ENCODE results near the gene LAMA2. TPM values are rescaled to one million over a fixed set of nuclear protein-coding genes. Genes with fewer than 3 reads are reported as not detected.
A peak's percentile ranks its signal among the peaks of the same experiment; 100 is the strongest.

LAMA2 gene
- total RNA-seq, 1 donor from 2014 or later, result 0.47 TPM

- Mint-ChIP-seq H3K27me3 (peaks cover 10% of the 10 kb centered on the region), H3K9me3 (no peaks in the 10 kb centered on the region), H3K4me1 (no peaks in the 10 kb centered on the region), H3K27ac (no peak overlapping the region), H3K4me3 (no peak overlapping the region), H3K36me3 (ENCODE audit: low read depth) (no peaks in the 10 kb centered on the region)
- DNase-seq, result no peak
- intact Hi-C loops (cut with micrococcal nuclease), result no loop called here
Observed at GRCh38 chr6:129239825-129240491, 357.0 kb downstream of the LAMA2 start.

- no peak overlapping the region for H3K27ac Mint-ChIP-seq
- H3K4me3 Mint-ChIP-seq, result no peak overlapping the region
- no peaks in the 10 kb centered on the region for H3K4me1 Mint-ChIP-seq
- H3K27me3 Mint-ChIP-seq, result peaks cover 13% of the 10 kb centered on the region
- H3K9me3 Mint-ChIP-seq, result no peaks in the 10 kb centered on the region
- no peaks in the 10 kb centered on the region for H3K36me3 Mint-ChIP-seq (ENCODE audit: low read depth)
- intact Hi-C loops (cut with micrococcal nuclease), result no loop called here
- no peak for DNase-seq
Observed at GRCh38 chr6:129240492-129240853, 357.5 kb downstream of the LAMA2 start.

GRCh38 chr6:129242546-129242945, 359.6 kb downstream of the LAMA2 start:
- Mint-ChIP-seq H3K4me3 (no peak overlapping the region), H3K27me3 (peaks cover 14% of the 10 kb centered on the region), H3K27ac (no peak overlapping the region), H3K4me1 (no peaks in the 10 kb centered on the region), H3K36me3 (ENCODE audit: low read depth) (no peaks in the 10 kb centered on the region), H3K9me3 (no peaks in the 10 kb centered on the region)
- no peak for DNase-seq
- intact Hi-C loops (cut with micrococcal nuclease), result no loop called here

- Mint-ChIP-seq H3K27me3 (peaks cover 14% of the 10 kb centered on the region), H3K27ac (no peak overlapping the region), H3K4me3 (no peak overlapping the region), H3K36me3 (ENCODE audit: low read depth) (no peaks in the 10 kb centered on the region), H3K9me3 (no peaks in the 10 kb centered on the region), H3K4me1 (no peaks in the 10 kb centered on the region)
- DNase-seq, result no peak
- intact Hi-C loops (cut with micrococcal nuclease), result no loop called here
Observed at GRCh38 chr6:129243377-129243776, 360.4 kb downstream of the LAMA2 start.

GRCh38 chr6:129248946-129249345, 366.0 kb downstream of the LAMA2 start:
- Mint-ChIP-seq H3K4me3 (no peak overlapping the region), H3K27me3 (peaks cover 28% of the 10 kb centered on the region), H3K9me3 (no peaks in the 10 kb centered on the region), H3K4me1 (peaks cover 10% of the 10 kb centered on the region), H3K36me3 (ENCODE audit: low read depth) (no peaks in the 10 kb centered on the region), H3K27ac (no peak overlapping the region)
- intact Hi-C loops (cut with micrococcal nuclease), result no loop called here
- DNase-seq, result no peak

GRCh38 chr6:129251669-129252376, 368.9 kb downstream of the LAMA2 start:
- peak; percentile 85 for DNase-seq
- no peak overlapping the region for H3K4me3 Mint-ChIP-seq

GRCh38 chr6:129252377-129253071, 369.6 kb downstream of the LAMA2 start:
- Mint-ChIP-seq H3K27ac (no peak overlapping the region), H3K9me3 (no peaks in the 10 kb centered on the region), H3K36me3 (ENCODE audit: low read depth) (no peaks in the 10 kb centered on the region), H3K27me3 (peaks cover 25% of the 10 kb centered on the region), H3K4me1 (peaks cover 10% of the 10 kb centered on the region), H3K4me3 (no peak overlapping the region)
- intact Hi-C loops (cut with micrococcal nuclease), result loop anchor here (2.0 to 5.0 kb wide), 2 partner anchors 445 to 528 kb away; no protein-coding TSS in a partner anchor
- no peak for DNase-seq

More at GRCh38 chr6:129251669-129252376, 368.9 kb downstream of the LAMA2 start:
- peaks cover 25% of the 10 kb centered on the region for H3K27me3 Mint-ChIP-seq
- no peaks in the 10 kb centered on the region for H3K9me3 Mint-ChIP-seq
- intact Hi-C loops (cut with micrococcal nuclease), result loop anchor here (2.0 to 5.0 kb wide), 2 partner anchors 445 to 527 kb away; no protein-coding TSS in a partner anchor
- no peaks in the 10 kb centered on the region for H3K36me3 Mint-ChIP-seq (ENCODE audit: low read depth)
- peaks cover 10% of the 10 kb centered on the region for H3K4me1 Mint-ChIP-seq
- H3K27ac Mint-ChIP-seq, result no peak overlapping the region

GRCh38 chr6:129253242-129253641, 370.3 kb downstream of the LAMA2 start:
- Mint-ChIP-seq H3K4me1 (peaks cover 10% of the 10 kb centered on the region), H3K27ac (no peak overlapping the region), H3K27me3 (peaks cover 25% of the 10 kb centered on the region), H3K36me3 (ENCODE audit: low read depth) (no peaks in the 10 kb centered on the region), H3K9me3 (no peaks in the 10 kb centered on the region), H3K4me3 (no peak overlapping the region)
- no peak for DNase-seq
- intact Hi-C loops (cut with micrococcal nuclease), result loop anchor here (2.0 to 5.0 kb wide), 2 partner anchors 446 to 528 kb away; no protein-coding TSS in a partner anchor

GRCh38 chr6:129253727-129254126, 370.8 kb downstream of the LAMA2 start:
- Mint-ChIP-seq H3K36me3 (ENCODE audit: low read depth) (no peaks in the 10 kb centered on the region), H3K27ac (no peak overlapping the region), H3K4me3 (no peak overlapping the region), H3K27me3 (peaks cover 25% of the 10 kb centered on the region), H3K9me3 (no peaks in the 10 kb centered on the region), H3K4me1 (peaks cover 10% of the 10 kb centered on the region)
- DNase-seq, result no peak
- intact Hi-C loops (cut with micrococcal nuclease), result loop anchor here (2.0 to 5.0 kb wide), 2 partner anchors 446 to 529 kb away; no protein-coding TSS in a partner anchor

GRCh38 chr6:129257196-129257595, 374.3 kb downstream of the LAMA2 start:
- no peak overlapping the region for H3K4me3 Mint-ChIP-seq
- H3K4me1 Mint-ChIP-seq, result peaks cover 6% of the 10 kb centered on the region
- H3K9me3 Mint-ChIP-seq, result no peaks in the 10 kb centered on the region
- peaks cover 14% of the 10 kb centered on the region for H3K27me3 Mint-ChIP-seq
- intact Hi-C loops (cut with micrococcal nuclease), result no loop called here
- DNase-seq, result no peak
- no peaks in the 10 kb centered on the region for H3K36me3 Mint-ChIP-seq (ENCODE audit: low read depth)
- H3K27ac Mint-ChIP-seq, result no peak overlapping the region

- Mint-ChIP-seq H3K27ac (no peak overlapping the region), H3K27me3 (peaks cover 6% of the 10 kb centered on the region), H3K9me3 (no peaks in the 10 kb centered on the region), H3K36me3 (ENCODE audit: low read depth) (no peaks in the 10 kb centered on the region), H3K4me3 (no peak overlapping the region), H3K4me1 (no peaks in the 10 kb centered on the region)
- DNase-seq, result no peak
- intact Hi-C loops (cut with micrococcal nuclease), result no loop called here
Observed at GRCh38 chr6:129262661-129263060, 379.7 kb downstream of the LAMA2 start.

GRCh38 chr6:129263176-129263575, 380.2 kb downstream of the LAMA2 start:
- Mint-ChIP-seq H3K27me3 (peaks cover 9% of the 10 kb centered on the region), H3K27ac (no peak overlapping the region), H3K4me3 (no peak overlapping the region), H3K4me1 (no peaks in the 10 kb centered on the region), H3K9me3 (no peaks in the 10 kb centered on the region), H3K36me3 (ENCODE audit: low read depth) (no peaks in the 10 kb centered on the region)
- intact Hi-C loops (cut with micrococcal nuclease), result no loop called here
- no peak for DNase-seq

- Mint-ChIP-seq H3K4me3 (no peak overlapping the region), H3K4me1 (no peaks in the 10 kb centered on the region)
- DNase-seq, result no peak
Observed at GRCh38 chr6:129264480-129265045, 381.6 kb downstream of the LAMA2 start.

GRCh38 chr6:129267028-129267427, 384.1 kb downstream of the LAMA2 start:
- H3K36me3 Mint-ChIP-seq (ENCODE audit: low read depth), result no peaks in the 10 kb centered on the region
- peaks cover 16% of the 10 kb centered on the region for H3K27me3 Mint-ChIP-seq
- H3K27ac Mint-ChIP-seq, result no peak overlapping the region
- no peaks in the 10 kb centered on the region for H3K4me1 Mint-ChIP-seq
- intact Hi-C loops (cut with micrococcal nuclease), result no loop called here
- no peak overlapping the region for H3K4me3 Mint-ChIP-seq
- H3K9me3 Mint-ChIP-seq, result no peaks in the 10 kb centered on the region
- DNase-seq, result no peak

More at GRCh38 chr6:129264480-129265045, 381.6 kb downstream of the LAMA2 start:
- Mint-ChIP-seq H3K27ac (no peak overlapping the region), H3K9me3 (no peaks in the 10 kb centered on the region), H3K36me3 (ENCODE audit: low read depth) (no peaks in the 10 kb centered on the region), H3K27me3 (peaks cover 9% of the 10 kb centered on the region)
- intact Hi-C loops (cut with micrococcal nuclease), result no loop called here

Data from activated CD4-positive, alpha-beta T cell treated with anti-CD3 and anti-CD28 coated beads, Interleukin-2, amount 10 ng/mL, durations not matched to agents 24 days and 14 days (primary cell).